Heart right ventricle (tissue), 16 donors: ENCODE data around the gene ELL. TPM values are rescaled to one million over a fixed set of nuclear protein-coding genes. Genes with fewer than 3 reads are reported as not detected.

ENCODE experiments used
- ATAC-seq, 8 donors: fragments of 200-7000 bp; cut with Tn5 transposase; one replicate each; pipeline ENCODE4 v1.9.1; 2020; ENCODE audit warnings: mild to moderate bottlenecking in 8 of 8, moderate library complexity in 8 of 8, moderate number of reproducible peaks in 1 of 8
- DNase-seq, 2 donors: peaks; one replicate each; pipeline ENCODE4 v3.0.0-alpha.2; 2020
- H3K27ac ChIP-seq, 10 donors: fragments of 200-600 bp; sonication (generic) in 2 of 10; one replicate each; pipeline versions ENCODE4 v1.5.0 to v1.8.0; 2020 to 2022; ENCODE audit warnings: mild to moderate bottlenecking in 3 of 10
- H3K27me3 ChIP-seq, 7 donors: fragments of 200-600 bp; one replicate each; pipeline ENCODE4 v1.8.0; 2021 to 2022; ENCODE audit warnings: mild to moderate bottlenecking in 2 of 7
- H3K36me3 ChIP-seq, 9 donors: fragments of 200-600 bp; sonication (generic) in 1 of 9; one replicate each; pipeline versions ENCODE4 v1.5.0 to v1.8.0; 2020 to 2022; ENCODE audit warnings: mild to moderate bottlenecking in 2 of 9
- H3K4me1 ChIP-seq, 9 donors: fragments of 200-600 bp; sonication (generic) in 1 of 9; one replicate each; pipeline versions ENCODE4 v1.5.0 to v1.8.0; 2020 to 2022; ENCODE audit warnings: mild to moderate bottlenecking in 4 of 9
- H3K4me3 ChIP-seq, 10 donors: fragments of 200-600 bp; sonication (generic) in 2 of 10; one replicate each; pipeline versions ENCODE4 v1.5.0 to v1.8.0; 2020 to 2022; ENCODE audit warnings: mild to moderate bottlenecking in 7 of 10, moderate library complexity in 2 of 10
- H3K9me3 ChIP-seq, 11 donors: fragments of 200-600 bp in 10 of 11; sonication (generic) in 2 of 11; one replicate each; pipeline versions ENCODE4 v1.5.0 to v1.8.0; 2013 to 2022; ENCODE audit warnings: mild to moderate bottlenecking in 2 of 11, control low read depth in 1 of 11, moderate library complexity in 1 of 11
- WGBS, 2 donors: extraction: QIAGEN DNeasy Blood & Tissue Kit; methylation state at CpG; one replicate each; pipeline ENCODE4 v1.1.7; 2013; ENCODE audit warnings: inconsistent platforms in 1 of 2; 5-methylcytosine and 5-hydroxymethylcytosine counted together
- intact Hi-C, 10 donors: fragments of 100-400 bp; cut with DNase I; formaldehyde crosslinking; loops; one replicate each; pipeline versions ENCODE4 v1.11.1 to v1.14.2; 2022
- polyA plus RNA-seq, 2 donors: library from polyadenylated mRNA; stranded (reverse); fragments of 200-250 nt; gene quantifications; one replicate each; pipeline ENCODE4 v1.2.3, GENCODE V29; 2013
- total RNA-seq, 10 donors: library from RNA; stranded (reverse); fragmentation: NEBNext Ultra II Directional in 3 of 10; extraction: Animal tissue kit (Norgen Biotek cat#: 25700) in 3 of 10; gene quantifications; one replicate each; pipeline versions ENCODE4 v1.2.1 to v1.2.4, GENCODE V29; 2021 to 2023
- TF ChIP-seq, protein P1 (sequence below), 9 donors: fragments of 200-600 bp; sonication (generic) in 2 of 9; IDR thresholded peaks; one replicate each; pipeline versions ENCODE4 v1.5.0 to v1.8.0; 2021 to 2022; ENCODE audit warnings: antibody characterized with exemption in 9 of 9, mild to moderate bottlenecking in 5 of 9, moderate library complexity in 1 of 9
- donor health status: Arrhythmogenic right ventricular cardiomyopathy.
- donor health status: ischemic (EF 13 %, LVEDD 7.1; RV severe dilation, severe dysfunction).
- donor health status: healthy with polysubstance abuse.
- donor health status: DM: no; HTN: yes; CAD: no.
- donor health status: DM: no; HTN: no; CAD: no.
- donor health status: ischemic (EF 25% LVEDD 6.9; RV normal size, moderate dysfunction).
- donor health status: ischemic (EF 25% LVEDD 5.7; RV mildly dilated, moderate dysfunction).
- donor health status: healthy.
- donor health status: DM: yes; HTN: yes; CAD: no.
- donor health status: Ischemic cardiomyopathy.
- donor health status: ischemic (EF 35%, LVEDD 5.7; RV mildly dilated, moderate dysfunction).
- donor health status: nonischemic (EF 11% LVEDD 7.7; RV severe dilation, severe dysfunction).
- donor health status: DM: yes; HTN: yes; CAD: no.
- donor health status: PGD.
- donor health status: ischemic (EF 29% LVEDD 5.4; RV normal size, mild dysfunction).
- donor health status: nonischemic (EF 23%, LVEDD 6.1; RV moderate dilation, normal function).

The ELL gene
- total and polyA plus RNA-seq, 12 donors = 4.0 to 13.1 (median 6.8) TPM

DNA sequence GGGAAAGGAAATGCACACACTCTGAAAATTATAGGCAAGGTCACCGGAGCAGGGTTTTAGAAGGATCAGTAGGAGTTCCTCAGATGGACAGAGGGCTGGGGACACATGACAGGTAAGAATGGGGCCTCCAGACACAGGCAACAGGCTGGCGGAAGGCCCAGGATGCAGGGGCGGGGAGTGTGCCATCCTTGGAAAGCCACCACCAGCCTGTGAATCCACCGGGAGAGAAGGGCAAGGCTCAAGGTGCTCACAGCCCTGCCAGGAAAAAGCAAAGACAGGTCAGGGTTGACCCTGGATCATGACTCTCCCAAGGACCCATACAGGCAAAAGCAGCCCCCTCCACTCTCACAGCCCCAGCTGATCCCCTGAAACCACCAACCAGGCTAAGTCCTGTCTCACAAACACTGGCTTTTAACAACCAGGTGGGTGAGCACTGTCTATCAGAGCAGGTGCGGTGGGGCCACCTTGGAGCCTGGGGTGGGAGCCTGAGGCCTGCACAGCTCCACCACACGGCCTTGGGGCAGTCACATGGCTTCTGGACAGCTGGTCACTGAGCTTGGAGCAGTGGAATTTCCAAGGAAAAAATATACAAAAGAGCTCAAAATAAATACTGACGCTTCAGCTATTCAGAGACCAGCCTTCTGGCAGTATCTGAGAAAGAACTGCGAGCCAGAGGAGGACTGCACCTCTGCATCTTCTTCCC is 48.7 kb downstream of the ELL start:
- no peaks in the 10 kb centered on the region for H3K27me3 ChIP-seq
- H3K27ac ChIP-seq = peak overlapping the region in 6 of 10 donors; percentile 28 to 62 (median 40)
- intact Hi-C loops = loop anchor here in 3 of 10 donors (5.0 kb wide), 3 partner anchors 39 to 99 kb away; partner anchors contain the start of gene UBA52 (in 2 of the 3)
- WGBS, 2 donors = 73 to 81% methylated on average over 8 of the region's 8 CpGs
- no peak overlapping the region for H3K4me3 ChIP-seq
- ATAC-seq (peak in 1 of 8 donors; percentile 3), DNase-seq (no peak)
- peaks cover 13 to 77% (median 58%) of the 10 kb centered on the region in 9 donors for H3K4me1 ChIP-seq
- TF ChIP-seq, protein P1, sequence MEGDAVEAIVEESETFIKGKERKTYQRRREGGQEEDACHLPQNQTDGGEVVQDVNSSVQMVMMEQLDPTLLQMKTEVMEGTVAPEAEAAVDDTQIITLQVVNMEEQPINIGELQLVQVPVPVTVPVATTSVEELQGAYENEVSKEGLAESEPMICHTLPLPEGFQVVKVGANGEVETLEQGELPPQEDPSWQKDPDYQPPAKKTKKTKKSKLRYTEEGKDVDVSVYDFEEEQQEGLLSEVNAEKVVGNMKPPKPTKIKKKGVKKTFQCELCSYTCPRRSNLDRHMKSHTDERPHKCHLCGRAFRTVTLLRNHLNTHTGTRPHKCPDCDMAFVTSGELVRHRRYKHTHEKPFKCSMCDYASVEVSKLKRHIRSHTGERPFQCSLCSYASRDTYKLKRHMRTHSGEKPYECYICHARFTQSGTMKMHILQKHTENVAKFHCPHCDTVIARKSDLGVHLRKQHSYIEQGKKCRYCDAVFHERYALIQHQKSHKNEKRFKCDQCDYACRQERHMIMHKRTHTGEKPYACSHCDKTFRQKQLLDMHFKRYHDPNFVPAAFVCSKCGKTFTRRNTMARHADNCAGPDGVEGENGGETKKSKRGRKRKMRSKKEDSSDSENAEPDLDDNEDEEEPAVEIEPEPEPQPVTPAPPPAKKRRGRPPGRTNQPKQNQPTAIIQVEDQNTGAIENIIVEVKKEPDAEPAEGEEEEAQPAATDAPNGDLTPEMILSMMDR (IDR thresholded peaks at IDR 0.05) = no peak
- H3K9me3 ChIP-seq = no peaks in the 10 kb centered on the region
- H3K36me3 ChIP-seq = peaks cover 0 to 44% (median 0%) of the 10 kb centered on the region in 9 donors

DNA sequence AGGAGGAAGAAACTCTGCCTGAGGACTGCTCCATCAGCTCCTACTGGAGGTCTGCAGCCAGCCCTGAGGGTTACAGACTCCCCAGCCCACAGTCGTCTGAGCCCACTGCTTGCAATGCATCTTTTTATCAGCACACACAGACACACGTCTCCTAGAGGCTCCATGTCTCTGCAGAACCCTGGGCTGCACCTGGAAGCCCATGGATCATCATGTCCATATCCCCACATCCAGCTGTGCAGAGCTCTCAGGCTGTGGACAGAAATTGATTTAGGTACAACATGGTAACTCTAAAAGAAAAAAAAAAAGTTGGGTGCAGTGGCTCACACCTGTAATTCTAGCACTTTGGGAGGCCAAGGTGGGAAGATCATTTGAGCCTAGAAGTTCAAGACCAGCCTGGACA is 51.1 kb downstream of the ELL start:
- Histone ChIP-seq H3K36me3 (peaks cover 0 to 41% (median 0%) of the 10 kb centered on the region in 9 donors), H3K4me3 (no peak overlapping the region), H3K9me3 (no peaks in the 10 kb centered on the region), H3K4me1 (peaks cover 23 to 80% (median 63%) of the 10 kb centered on the region in 9 donors), H3K27me3 (no peaks in the 10 kb centered on the region), H3K27ac (peak overlapping the region in 2 of 10 donors; percentile 13 to 57)
- 67 to 72% methylated on average over 2 of the region's 2 CpGs for WGBS, 2 donors
- TF ChIP-seq, protein P1 (IDR thresholded peaks at IDR 0.05) = no peak
- intact Hi-C loops = loop anchor here in 3 of 10 donors (5.0 kb wide), 3 partner anchors 42 to 102 kb away; partner anchors contain the start of gene UBA52 (in 2 of the 3)
- no peak for ATAC-seq
- DNase-seq = no peak

DNA sequence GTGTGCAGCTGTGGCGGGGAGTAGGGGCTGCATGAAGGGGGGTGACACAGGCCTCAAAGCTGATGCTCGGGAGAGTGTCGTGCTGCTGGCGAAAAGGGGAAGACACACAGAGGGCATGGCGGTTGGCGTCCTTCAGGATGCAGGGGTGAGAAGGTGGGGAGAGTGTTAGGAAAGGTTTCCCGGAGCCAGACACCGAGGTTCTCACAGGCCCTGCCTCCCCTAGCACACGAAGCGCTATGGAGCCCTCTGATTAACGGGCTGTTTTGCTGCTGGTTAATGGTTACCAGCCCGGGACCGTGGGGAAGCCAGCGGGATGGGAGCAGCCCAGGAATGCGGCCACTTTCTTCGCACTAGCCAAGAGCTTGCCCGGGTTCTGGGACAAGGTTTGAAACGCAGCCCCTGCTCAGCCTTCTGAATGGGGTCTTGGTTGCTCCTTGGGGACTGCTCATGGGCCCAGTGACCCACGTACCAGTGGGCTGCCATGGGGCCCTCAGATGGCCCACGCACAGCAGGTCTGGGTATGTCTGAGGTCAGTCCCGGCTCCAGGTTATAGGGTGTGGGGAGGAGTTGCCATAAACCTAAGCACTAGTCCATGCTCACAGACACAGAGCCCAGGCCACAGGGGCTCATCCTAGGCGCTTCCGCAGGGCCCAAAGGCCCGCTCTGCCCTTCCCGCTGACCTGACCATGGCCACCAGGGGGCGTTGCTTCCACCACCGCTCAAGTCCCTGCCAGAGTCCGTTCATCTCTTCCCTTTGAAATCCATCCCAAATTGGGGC is 52.6 kb downstream of the ELL start:
- ATAC-seq (peak in 7 of 8 donors; percentile 21 to 57 (median 35)), DNase-seq (peak; percentile 64 to 76)
- Histone ChIP-seq H3K4me1 (peaks cover 37 to 80% (median 67%) of the 10 kb centered on the region in 9 donors), H3K4me3 (no peak overlapping the region), H3K9me3 (no peaks in the 10 kb centered on the region), H3K36me3 (peaks cover 0 to 54% (median 0%) of the 10 kb centered on the region in 9 donors), H3K27me3 (no peaks in the 10 kb centered on the region), H3K27ac (peak overlapping the region in 2 of 10 donors; percentile 28 to 57)
- 76 to 78% methylated on average over 28 of the region's 28 CpGs for WGBS, 2 donors
- intact Hi-C loops = loop anchor here in 9 of 10 donors (5.0 to 10.0 kb wide), 11 partner anchors 33 to 446 kb away; partner anchors contain the start of genes UBA52 (in 4 of the 9), ELL (in 2 of the 9), COPE (in 1 of the 9) and DDX49 (in 1 of the 9)
- TF ChIP-seq, protein P1 (IDR thresholded peaks at IDR 0.05) = peak; percentile 46 to 83 (median 79)

DNA sequence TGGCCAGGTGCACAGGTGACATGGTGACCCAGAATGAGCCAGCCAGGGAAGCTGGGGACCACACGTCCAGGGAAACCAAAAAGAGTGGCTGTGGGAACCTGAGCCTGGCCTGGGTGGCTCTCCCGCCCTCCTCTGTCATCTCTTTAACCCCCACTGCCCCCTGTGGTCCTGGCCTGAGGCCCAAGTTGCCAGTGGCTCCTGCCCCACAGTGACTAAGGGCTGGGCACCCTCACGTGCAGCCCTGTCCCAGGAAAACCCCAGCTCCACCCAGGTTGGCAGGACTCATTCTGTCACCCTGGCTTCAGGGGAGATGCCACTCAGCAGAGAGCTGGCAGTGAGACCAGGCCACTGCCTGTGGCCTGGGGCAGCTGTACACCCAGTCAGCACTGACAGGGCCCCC is 53.4 kb downstream of the ELL start:
- Histone ChIP-seq H3K27me3 (no peaks in the 10 kb centered on the region), H3K36me3 (peaks cover 0 to 56% (median 0%) of the 10 kb centered on the region in 9 donors), H3K4me3 (no peak overlapping the region), H3K4me1 (peaks cover 41 to 80% (median 66%) of the 10 kb centered on the region in 9 donors), H3K9me3 (no peaks in the 10 kb centered on the region), H3K27ac (peak overlapping the region in 3 of 10 donors; percentile 0 to 33 (median 23))
- intact Hi-C loops = loop anchor here in 9 of 10 donors (5.0 to 10.0 kb wide), 11 partner anchors 34 to 446 kb away; partner anchors contain the start of genes UBA52 (in 4 of the 9), ELL (in 2 of the 9), COPE (in 1 of the 9) and DDX49 (in 1 of the 9)
- WGBS, 2 donors = 70 to 78% methylated on average over 3 of the region's 3 CpGs
- TF ChIP-seq, protein P1 (IDR thresholded peaks at IDR 0.05) = no peak
- ATAC-seq (peak in 3 of 8 donors; percentile 9 to 32 (median 14)), DNase-seq (no peak)
